WERI-Rb-1 (cell line): ENCODE data around the gene RSU1.

Experiments used
- DNase-seq: peaks from one replicate; pipeline ENCODE4 v3.0.0-alpha.2; 2020
- H3K27ac ChIP-seq: fragments of 250-450 bp; sonication (Bioruptor Pico); 2 replicates; pipeline ENCODE4 v1.5.1; 2020; ENCODE audit warnings: mild to moderate bottlenecking, moderate library complexity
- H3K27me3 ChIP-seq: fragments of 250-450 bp; sonication (Bioruptor Pico); 2 replicates; pipeline ENCODE4 v1.5.1; 2021; ENCODE audit warnings: mild to moderate bottlenecking, low read depth, moderate library complexity; ENCODE audit not compliant: insufficient read depth, severe bottlenecking
- H3K36me3 ChIP-seq: fragments of 250-450 bp; sonication (Bioruptor Pico); 2 replicates; pipeline ENCODE4 v1.5.1; 2020; ENCODE audit warnings: mild to moderate bottlenecking, moderate library complexity
- H3K4me3 ChIP-seq: 2 replicates; pipeline ENCODE4 v1.5.1; 2011; ENCODE audit warnings: low read depth, mild to moderate bottlenecking, control low read depth, low read length
- H3K9me3 ChIP-seq: fragments of 250-450 bp; sonication (Bioruptor Pico); 2 replicates; pipeline ENCODE4 v1.5.1; 2021; ENCODE audit warnings: mild to moderate bottlenecking, moderate library complexity; ENCODE audit not compliant: severe bottlenecking
- TF ChIP-seq, protein P1 (sequence below): IDR thresholded peaks from 2 replicates; pipeline ENCODE4 v1.5.1; 2011; ENCODE audit warnings: low read depth, mild to moderate bottlenecking, control low read depth, inconsistent platforms, low read length

Gene RSU1

DNA sequence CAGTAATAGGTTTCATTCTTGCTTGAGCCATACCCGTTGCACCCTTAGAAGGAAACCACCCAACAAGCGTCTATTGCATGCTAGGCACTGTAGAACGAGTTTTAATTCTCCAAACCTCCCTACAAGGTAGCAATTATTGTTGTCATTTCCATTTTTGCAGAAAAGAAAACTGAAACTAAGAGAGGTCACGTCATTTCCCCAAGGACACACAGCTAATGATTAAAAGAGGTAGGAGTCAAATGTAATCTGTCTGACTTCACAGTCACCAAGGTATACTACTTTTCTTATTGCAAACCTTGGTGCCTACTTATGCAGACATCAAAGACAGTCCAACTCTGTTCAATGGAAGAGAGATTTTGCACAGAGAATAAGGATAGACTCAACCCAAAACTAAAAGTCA lies 246.5 kb downstream of the RSU1 start:
- DNase-seq: no peak
- Histone ChIP-seq H3K36me3 (no peaks in the 10 kb centered on the region), H3K27ac (no peak overlapping the region), H3K9me3 (no peaks in the 10 kb centered on the region), H3K27me3 (no peaks in the 10 kb centered on the region), H3K4me3 (no peak overlapping the region)
- TF ChIP-seq, protein P1, sequence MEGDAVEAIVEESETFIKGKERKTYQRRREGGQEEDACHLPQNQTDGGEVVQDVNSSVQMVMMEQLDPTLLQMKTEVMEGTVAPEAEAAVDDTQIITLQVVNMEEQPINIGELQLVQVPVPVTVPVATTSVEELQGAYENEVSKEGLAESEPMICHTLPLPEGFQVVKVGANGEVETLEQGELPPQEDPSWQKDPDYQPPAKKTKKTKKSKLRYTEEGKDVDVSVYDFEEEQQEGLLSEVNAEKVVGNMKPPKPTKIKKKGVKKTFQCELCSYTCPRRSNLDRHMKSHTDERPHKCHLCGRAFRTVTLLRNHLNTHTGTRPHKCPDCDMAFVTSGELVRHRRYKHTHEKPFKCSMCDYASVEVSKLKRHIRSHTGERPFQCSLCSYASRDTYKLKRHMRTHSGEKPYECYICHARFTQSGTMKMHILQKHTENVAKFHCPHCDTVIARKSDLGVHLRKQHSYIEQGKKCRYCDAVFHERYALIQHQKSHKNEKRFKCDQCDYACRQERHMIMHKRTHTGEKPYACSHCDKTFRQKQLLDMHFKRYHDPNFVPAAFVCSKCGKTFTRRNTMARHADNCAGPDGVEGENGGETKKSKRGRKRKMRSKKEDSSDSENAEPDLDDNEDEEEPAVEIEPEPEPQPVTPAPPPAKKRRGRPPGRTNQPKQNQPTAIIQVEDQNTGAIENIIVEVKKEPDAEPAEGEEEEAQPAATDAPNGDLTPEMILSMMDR: no peak

DNA sequence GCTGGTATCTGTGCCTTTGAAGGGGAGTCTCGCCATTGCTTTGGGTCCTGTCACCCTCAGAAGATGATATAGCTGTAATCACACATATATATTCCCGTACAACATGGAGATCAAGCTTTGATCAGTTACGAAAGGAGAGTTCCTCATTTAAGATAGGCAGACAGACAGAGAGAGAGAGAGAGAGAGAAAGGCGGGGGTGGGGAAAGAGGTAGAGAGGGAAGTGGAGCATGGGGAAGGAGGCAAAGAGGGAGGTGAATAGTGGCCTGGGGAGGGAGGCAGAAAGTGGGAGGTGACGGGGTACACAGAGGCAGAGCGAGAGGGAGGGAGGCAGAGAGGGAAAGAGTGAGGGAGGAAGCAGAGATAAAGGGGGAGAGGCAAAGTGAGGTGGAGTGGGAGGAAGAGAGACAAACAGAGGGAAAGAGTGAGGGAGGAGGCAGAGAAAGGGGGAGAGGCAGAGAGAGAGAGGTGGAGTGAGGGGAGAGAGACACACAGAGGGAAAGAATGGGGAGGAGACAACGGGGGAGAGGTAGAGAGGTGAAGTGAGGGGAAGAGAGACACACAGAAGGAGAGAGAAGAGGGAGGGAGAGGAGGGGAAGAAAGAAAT lies 250.9 kb downstream of the RSU1 start:
- no peaks in the 10 kb centered on the region for H3K36me3 ChIP-seq
- TF ChIP-seq, protein P1: no peak
- no peak for DNase-seq
- H3K27ac ChIP-seq: no peak overlapping the region
- H3K4me3 ChIP-seq: no peak overlapping the region
- no peaks in the 10 kb centered on the region for H3K9me3 ChIP-seq
- no peaks in the 10 kb centered on the region for H3K27me3 ChIP-seq

DNA sequence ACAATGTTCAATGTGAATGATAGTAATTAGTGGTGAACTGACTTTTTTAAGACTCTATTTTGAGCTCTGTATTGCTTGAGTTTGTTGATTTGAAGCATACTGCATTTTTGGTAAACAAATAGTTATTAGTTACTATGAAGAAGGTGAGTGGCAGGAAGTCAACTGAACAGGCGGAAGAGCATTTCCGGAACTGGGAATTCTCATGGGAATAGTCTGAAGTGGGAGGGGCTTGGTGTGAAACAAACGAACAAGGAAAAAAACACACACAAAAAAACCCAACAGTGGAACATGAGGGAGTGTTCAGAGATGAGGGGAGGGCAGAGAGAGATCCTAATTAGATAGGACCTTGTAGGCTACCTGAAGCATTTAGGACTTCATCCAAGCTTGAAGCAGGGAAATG lies 251.6 kb downstream of the RSU1 start:
- no peaks in the 10 kb centered on the region for H3K9me3 ChIP-seq
- DNase-seq: no peak
- H3K4me3 ChIP-seq: no peak overlapping the region
- H3K27me3 ChIP-seq: no peaks in the 10 kb centered on the region
- no peak overlapping the region for H3K27ac ChIP-seq
- TF ChIP-seq, protein P1: no peak
- H3K36me3 ChIP-seq: no peaks in the 10 kb centered on the region

DNA sequence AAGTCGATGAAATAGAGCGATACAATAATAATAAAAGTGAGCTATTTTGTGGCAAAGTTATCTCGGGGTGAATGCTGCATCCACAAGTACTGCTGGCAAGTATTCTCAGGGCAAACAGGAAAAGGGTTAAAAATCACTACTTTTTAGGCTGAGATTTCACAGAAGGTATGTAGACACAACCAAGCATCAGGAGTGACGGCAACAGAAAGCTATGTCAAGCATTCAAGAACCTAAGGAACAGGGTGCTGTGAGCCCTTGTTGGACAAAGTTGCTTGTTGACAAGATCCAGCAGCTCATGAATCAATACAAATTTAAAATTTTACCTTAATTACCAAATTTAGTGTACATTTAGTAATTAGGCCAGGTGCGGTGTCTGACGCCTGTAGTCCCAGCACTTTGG lies 254.3 kb downstream of the RSU1 start:
- Histone ChIP-seq H3K9me3 (no peaks in the 10 kb centered on the region), H3K27ac (no peak overlapping the region), H3K27me3 (no peaks in the 10 kb centered on the region), H3K36me3 (no peaks in the 10 kb centered on the region), H3K4me3 (no peak overlapping the region)
- DNase-seq: no peak
- TF ChIP-seq, protein P1: no peak

DNA sequence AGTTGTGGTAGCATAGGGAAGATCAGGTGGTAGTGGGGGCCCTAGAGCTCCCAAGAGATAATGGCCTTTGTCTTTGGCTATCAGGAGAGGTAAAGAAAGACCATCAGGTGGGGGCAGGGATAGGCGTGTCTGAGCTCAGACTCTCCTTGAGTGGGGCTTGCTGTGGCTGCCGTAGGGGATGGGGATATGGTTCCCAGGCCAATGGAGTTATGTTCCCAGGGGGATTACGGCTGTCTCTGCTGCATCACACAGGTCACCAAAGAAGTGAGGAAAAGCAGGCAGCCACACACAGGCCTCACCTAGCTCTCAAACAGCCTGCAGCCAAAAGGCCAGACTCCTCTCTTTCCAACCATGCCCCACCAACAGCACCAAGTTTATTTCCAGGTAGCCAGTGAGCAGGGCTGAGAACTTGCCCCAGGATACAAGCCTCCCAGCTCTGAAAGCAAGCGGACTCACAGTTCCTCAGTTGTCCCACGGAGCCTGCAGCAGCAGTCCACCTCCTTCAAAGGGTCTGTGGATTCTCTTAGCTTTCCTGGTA lies 257.9 kb downstream of the RSU1 start:
- H3K27me3 ChIP-seq: no peaks in the 10 kb centered on the region
- no peaks in the 10 kb centered on the region for H3K9me3 ChIP-seq
- H3K36me3 ChIP-seq: no peaks in the 10 kb centered on the region
- H3K27ac ChIP-seq: no peak overlapping the region
- TF ChIP-seq, protein P1: no peak
- H3K4me3 ChIP-seq: no peak overlapping the region
- DNase-seq: no peak

DNA sequence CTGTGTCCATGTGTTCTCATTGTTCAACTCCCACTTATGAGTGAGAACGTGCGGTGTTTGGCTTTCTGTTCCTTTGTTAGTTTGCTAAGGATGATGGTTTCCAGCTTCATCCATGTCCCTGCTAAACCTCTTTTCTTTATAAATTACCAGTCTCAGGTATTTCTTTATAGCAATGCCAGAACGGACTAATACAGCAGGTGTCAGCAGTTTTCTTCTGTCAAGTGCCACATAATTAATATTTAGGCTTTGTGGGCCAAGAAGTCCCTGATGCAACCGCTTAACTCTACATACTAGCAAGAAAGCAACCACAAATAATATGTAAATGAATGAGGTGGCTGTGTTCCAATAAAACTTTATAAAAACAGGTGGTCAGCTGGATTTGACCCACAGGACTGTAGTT lies 269.3 kb downstream of the RSU1 start:
- H3K27me3 ChIP-seq: no peaks in the 10 kb centered on the region
- TF ChIP-seq, protein P1: no peak

More for the DNA sequence above, 269.3 kb downstream of the RSU1 start:
- DNase-seq: no peak
- Histone ChIP-seq H3K27ac (no peak overlapping the region), H3K9me3 (no peaks in the 10 kb centered on the region), H3K4me3 (no peak overlapping the region), H3K36me3 (no peaks in the 10 kb centered on the region)
